HEK293 (cell line): ENCODE measurements around the gene SYS1.
A peak's percentile ranks its signal among the peaks of the same experiment; 100 is the strongest.

Experiments used
- CTCF ChIA-PET: fragments of 350-600 bp; formaldehyde crosslinking; extraction: SDS; loops from one replicate; lab custom pipeline; 2021; ENCODE audit warnings: antibody characterized with exemption; lab: Yijun Ruan, JAX
- POLR2A ChIA-PET: fragments of 300-600 bp; formaldehyde crosslinking; extraction: SDS; loops from one replicate; lab custom pipeline; 2020; ENCODE audit warnings: antibody characterized with exemption, inconsistent platforms; lab: Yijun Ruan, JAX
- H3K27ac ChIP-seq: fragments of 200-500 bp; sonication (Bioruptor generic); 2 replicates; pipeline ENCODE4 v1.5.1; 2014; ENCODE audit warnings: low read depth, low read length, control low read depth, inconsistent platforms; ENCODE audit errors: extremely low read depth
- H3K36me3 ChIP-seq, 2 experiments: fragments of 200-500 bp in 1 of 2; sonication (Bioruptor generic) in 1 of 2; 1 replicate in 1 of 2; 2 replicates in 1 of 2; pipeline ENCODE4 v1.5.1; 2014 to 2017; ENCODE audit warnings: inconsistent platforms in 2 of 2, low read length in 2 of 2; ENCODE audit not compliant: control insufficient read depth in 2 of 2, insufficient read depth in 1 of 2
- H3K4me1 ChIP-seq: fragments of 200-500 bp; sonication (Bioruptor generic); 2 replicates; pipeline ENCODE4 v1.5.1; 2014; ENCODE audit warnings: mild to moderate bottlenecking, low read length, inconsistent platforms; ENCODE audit not compliant: control insufficient read depth, insufficient read depth
- H3K4me3 ChIP-seq: 2 replicates; pipeline ENCODE4 v1.5.1; 2011; ENCODE audit warnings: low read depth, mild to moderate bottlenecking, control low read depth, low read length, moderate library complexity
- H3K9me3 ChIP-seq: fragments of 200-500 bp; sonication (Bioruptor generic); 2 replicates; pipeline ENCODE4 v1.5.1; 2014; ENCODE audit warnings: low read depth, low read length, inconsistent platforms; ENCODE audit not compliant: control insufficient read depth, insufficient read depth
- BCL6B ChIP-seq: fragments of 450-650 bp; formaldehyde crosslinking; IDR thresholded peaks from 2 replicates; pipeline ENCODE4 v1.5.1; 2017; ENCODE audit warnings: missing biosample characterization, missing genetic modification characterization
- EGR2 ChIP-seq: fragments of 450-650 bp; formaldehyde crosslinking; IDR thresholded peaks from 2 replicates; pipeline ENCODE4 v1.5.1; 2016; ENCODE audit warnings: low read depth, missing biosample characterization, missing genetic modification characterization
- KLF8 ChIP-seq: fragments of 450-650 bp; formaldehyde crosslinking; IDR thresholded peaks from 2 replicates; pipeline ENCODE4 v1.5.1; 2016; ENCODE audit warnings: missing biosample characterization, missing genetic modification characterization
- PRDM1 ChIP-seq: fragments of 450-650 bp; formaldehyde crosslinking; IDR thresholded peaks from 2 replicates; pipeline ENCODE4; 2016; ENCODE audit warnings: missing biosample characterization, missing genetic modification characterization
- SP7 ChIP-seq: fragments of 450-650 bp; formaldehyde crosslinking; IDR thresholded peaks from 2 replicates; pipeline ENCODE4 v1.5.1; 2016; ENCODE audit warnings: missing biosample characterization, missing genetic modification characterization
- ZBTB49 ChIP-seq: fragments of 450-650 bp; formaldehyde crosslinking; IDR thresholded peaks from 2 replicates; pipeline ENCODE4 v1.5.1; 2016; ENCODE audit warnings: missing biosample characterization, missing genetic modification characterization, low read depth
- ZNF112 ChIP-seq: fragments of 450-650 bp; formaldehyde crosslinking; IDR thresholded peaks from 2 replicates; pipeline ENCODE4 v1.5.0; 2017; ENCODE audit warnings: missing biosample characterization, missing genetic modification characterization
- ZNF132 ChIP-seq: fragments of 450-650 bp; formaldehyde crosslinking; IDR thresholded peaks from 2 replicates; pipeline ENCODE4 v1.5.1; 2017; ENCODE audit warnings: missing biosample characterization, missing genetic modification characterization, borderline replicate concordance
- ZNF214 ChIP-seq: fragments of 450-650 bp; formaldehyde crosslinking; IDR thresholded peaks from 2 replicates; pipeline ENCODE4 v1.5.1; 2017; ENCODE audit warnings: missing biosample characterization, mild to moderate bottlenecking, missing genetic modification characterization, borderline replicate concordance
- ZNF366 ChIP-seq: fragments of 450-650 bp; formaldehyde crosslinking; conservative IDR thresholded peaks from 2 replicates; pipeline ENCODE4 v1.5.1; 2016; ENCODE audit warnings: missing biosample characterization, missing genetic modification characterization
- ZNF521 ChIP-seq: fragments of 450-650 bp; formaldehyde crosslinking; IDR thresholded peaks from 2 replicates; pipeline ENCODE4 v1.5.1; 2017; ENCODE audit warnings: missing biosample characterization, mild to moderate bottlenecking, missing genetic modification characterization
- ZNF585B ChIP-seq: fragments of 450-650 bp; formaldehyde crosslinking; IDR thresholded peaks from 2 replicates; pipeline ENCODE4 v1.5.1; 2016; ENCODE audit warnings: missing biosample characterization, missing genetic modification characterization
- ZNF596 ChIP-seq: fragments of 450-650 bp; IDR thresholded peaks from 2 replicates; pipeline ENCODE4 v1.5.0; 2018; ENCODE audit warnings: missing biosample characterization, mild to moderate bottlenecking, missing genetic modification characterization, moderate library complexity
- ZNF600 ChIP-seq: fragments of 450-650 bp; formaldehyde crosslinking; IDR thresholded peaks from 2 replicates; pipeline ENCODE4 v1.5.1; 2016; ENCODE audit warnings: missing biosample characterization, missing genetic modification characterization
- ZNF623 ChIP-seq: fragments of 450-650 bp; formaldehyde crosslinking; IDR thresholded peaks from 2 replicates; pipeline ENCODE4 v1.5.1; 2016; ENCODE audit warnings: missing biosample characterization, missing genetic modification characterization
- ZNF624 ChIP-seq: fragments of 450-650 bp; formaldehyde crosslinking; IDR thresholded peaks from 2 replicates; pipeline ENCODE4 v1.5.1; 2017; ENCODE audit warnings: missing biosample characterization, missing genetic modification characterization
- ZNF658 ChIP-seq: fragments of 450-650 bp; formaldehyde crosslinking; IDR thresholded peaks from 2 replicates; pipeline ENCODE4; 2016; ENCODE audit warnings: missing biosample characterization, missing genetic modification characterization
- ZNF677 ChIP-seq: fragments of 450-650 bp; IDR thresholded peaks from 2 replicates; pipeline ENCODE4 v1.5.0; 2018; ENCODE audit warnings: missing biosample characterization, mild to moderate bottlenecking, missing genetic modification characterization, moderate library complexity
- ZNF692 ChIP-seq: fragments of 450-650 bp; formaldehyde crosslinking; IDR thresholded peaks from 2 replicates; pipeline ENCODE4 v1.5.1; 2016; ENCODE audit warnings: missing biosample characterization, missing genetic modification characterization
- ZNF791 ChIP-seq: fragments of 450-650 bp; formaldehyde crosslinking; IDR thresholded peaks from 2 replicates; pipeline ENCODE4 v1.5.1; 2016; ENCODE audit warnings: missing biosample characterization, missing genetic modification characterization
- ZNF837 ChIP-seq: fragments of 450-650 bp; formaldehyde crosslinking; IDR thresholded peaks from 2 replicates; pipeline ENCODE4 v1.5.1; 2016; ENCODE audit warnings: missing biosample characterization, missing genetic modification characterization

Gene SYS1

GRCh38 chr20:45313943-45314342, 49.0 kb upstream of the SYS1 start:
- ChIA-PET POLR2A (no interaction called here), CTCF (interaction anchor here (0.7 to 1.4 kb wide), 3 partner anchors 9 to 22 kb away, joined by 3 to 6 read pairs (median 4); no protein-coding TSS in a partner anchor)
- TF ChIP-seq ZNF658 (tag by site-specific recombination) = no peak
- no peak for TF ChIP-seq ZNF677 (tag by site-specific recombination)
- TF ChIP-seq ZNF600 (tag by site-specific recombination) = no peak
- TF ChIP-seq ZNF837 (tag by site-specific recombination) = no peak
- TF ChIP-seq ZNF692 (tag by site-specific recombination) = no peak
- TF ChIP-seq EGR2 = no peak
- no peak for TF ChIP-seq ZNF596
- no peak for TF ChIP-seq KLF8 (tag by site-specific recombination)
- TF ChIP-seq SP7 (tag by site-specific recombination) = no peak
- TF ChIP-seq ZNF624 (tag by site-specific recombination) = no peak
- TF ChIP-seq ZBTB49 (tag by site-specific recombination) = no peak
- no peak for TF ChIP-seq BCL6B (tag by site-specific recombination)
- no peak for TF ChIP-seq ZNF521
- no peak for TF ChIP-seq ZNF585B (tag by site-specific recombination)
- no peak for TF ChIP-seq ZNF132 (tag by site-specific recombination)
- TF ChIP-seq ZNF791 (tag by site-specific recombination) = no peak
- no peak for TF ChIP-seq ZNF623
- no peak for TF ChIP-seq ZNF214

GRCh38 chr20:45315672-45316071, 47.3 kb upstream of the SYS1 start:
- no peak overlapping the region for H3K27ac ChIP-seq
- H3K4me3 ChIP-seq = no peak overlapping the region
- peak; percentile 98 for TF ChIP-seq PRDM1 (tag by site-specific recombination)
- peak; percentile 96 for TF ChIP-seq ZNF366
- TF ChIP-seq ZNF112 (tag by site-specific recombination) = no peak
- H3K4me1 ChIP-seq = no peaks in the 10 kb centered on the region
- no peaks in the 10 kb centered on the region for H3K9me3 ChIP-seq
- CTCF ChIA-PET = interaction anchor here (0.6 to 1.7 kb wide), 4 partner anchors 22 to 456 kb away, joined by 3 to 8 read pairs (median 3); partner anchors contain the start of gene SYS1
- H3K36me3 ChIP-seq = no peaks in the 10 kb centered on the region
- POLR2A ChIA-PET = no interaction called here

More at GRCh38 chr20:45313943-45314342, 49.0 kb upstream of the SYS1 start:
- H3K9me3 ChIP-seq = no peaks in the 10 kb centered on the region
- H3K27ac ChIP-seq = no peak overlapping the region
- no peaks in the 10 kb centered on the region for H3K4me1 ChIP-seq
- no peak overlapping the region for H3K4me3 ChIP-seq
- no peaks in the 10 kb centered on the region for H3K36me3 ChIP-seq
